ENCODE measurements around the gene ZNF496.
"Not testable (repeated sequence)": the region's sequence is repeated elsewhere in the genome, so short reads cannot be mapped to it uniquely, and the experiment has no call there.

ZNF496 gene

GRCh38 chr1:247274605-247275256 is 56.9 kb downstream of the ZNF496 start:
- no peaks in the 10 kb centered on the region for H3K36me3 Mint-ChIP-seq (ENCODE audit: low read depth)
- no peaks in the 10 kb centered on the region for H3K27me3 Mint-ChIP-seq (ENCODE audit: low read depth)
- H3K9me3 Mint-ChIP-seq, result peaks cover 18% of the 10 kb centered on the region
- no peak overlapping the region for H3K27ac Mint-ChIP-seq
- H3K4me1 Mint-ChIP-seq (ENCODE audit: low read depth), result no peaks in the 10 kb centered on the region
- no peak overlapping the region for H3K4me3 Mint-ChIP-seq

GRCh38 chr1:247273013-247273412 is 58.7 kb downstream of the ZNF496 start:
- no peak overlapping the region for H3K27ac Mint-ChIP-seq
- no peak overlapping the region for H3K4me3 Mint-ChIP-seq
- H3K9me3 Mint-ChIP-seq, result peaks cover 18% of the 10 kb centered on the region

GRCh38 chr1:247270003-247270402 is 61.7 kb downstream of the ZNF496 start:
- Mint-ChIP-seq H3K9me3 (peaks cover 10% of the 10 kb centered on the region), H3K27me3 (ENCODE audit: low read depth) (no peaks in the 10 kb centered on the region), H3K4me1 (ENCODE audit: low read depth) (no peaks in the 10 kb centered on the region), H3K27ac (no peak overlapping the region), H3K4me3 (no peak overlapping the region), H3K36me3 (ENCODE audit: low read depth) (no peaks in the 10 kb centered on the region)

More at GRCh38 chr1:247273013-247273412, 58.7 kb downstream of the ZNF496 start:
- Mint-ChIP-seq H3K4me1 (ENCODE audit: low read depth) (no peaks in the 10 kb centered on the region), H3K27me3 (ENCODE audit: low read depth) (no peaks in the 10 kb centered on the region), H3K36me3 (ENCODE audit: low read depth) (no peaks in the 10 kb centered on the region)

- no peak overlapping the region for H3K4me3 Mint-ChIP-seq
- H3K4me1 Mint-ChIP-seq (ENCODE audit: low read depth), result no peaks in the 10 kb centered on the region
- H3K36me3 Mint-ChIP-seq (ENCODE audit: low read depth), result no peaks in the 10 kb centered on the region
- no peaks in the 10 kb centered on the region for H3K27me3 Mint-ChIP-seq (ENCODE audit: low read depth)
- peaks cover 16% of the 10 kb centered on the region for H3K9me3 Mint-ChIP-seq
- no peak overlapping the region for H3K27ac Mint-ChIP-seq
Measured at GRCh38 chr1:247269133-247269532, 62.5 kb downstream of the ZNF496 start.

GRCh38 chr1:247268390-247269045 is 63.1 kb downstream of the ZNF496 start:
- H3K27ac Mint-ChIP-seq, result no peak overlapping the region
- H3K27me3 Mint-ChIP-seq (ENCODE audit: low read depth), result no peaks in the 10 kb centered on the region
- H3K9me3 Mint-ChIP-seq, result peaks cover 16% of the 10 kb centered on the region
- no peak overlapping the region for H3K4me3 Mint-ChIP-seq
- no peaks in the 10 kb centered on the region for H3K4me1 Mint-ChIP-seq (ENCODE audit: low read depth)
- no peaks in the 10 kb centered on the region for H3K36me3 Mint-ChIP-seq (ENCODE audit: low read depth)

GRCh38 chr1:247266053-247266452 is 65.6 kb downstream of the ZNF496 start:
- Mint-ChIP-seq H3K27ac (no peak overlapping the region), H3K36me3 (ENCODE audit: low read depth) (no peaks in the 10 kb centered on the region), H3K4me1 (ENCODE audit: low read depth) (no peaks in the 10 kb centered on the region), H3K9me3 (peaks cover 19% of the 10 kb centered on the region), H3K4me3 (no peak overlapping the region), H3K27me3 (ENCODE audit: low read depth) (no peaks in the 10 kb centered on the region)

GRCh38 chr1:247255772-247256171 is 75.9 kb downstream of the ZNF496 start, which contains the start of gene VN1R5:
VN1R5 (plus strand) TSS chr1:247256072.
- not testable (repeated sequence) for H3K4me1 Mint-ChIP-seq (ENCODE audit: low read depth); H3K27me3 Mint-ChIP-seq (ENCODE audit: low read depth); H3K27ac Mint-ChIP-seq; H3K36me3 Mint-ChIP-seq (ENCODE audit: low read depth); H3K4me3 Mint-ChIP-seq
- peaks cover 26% of the 10 kb centered on the region for H3K9me3 Mint-ChIP-seq

- no peaks in the 10 kb centered on the region for H3K36me3 Mint-ChIP-seq (ENCODE audit: low read depth)
- no peak overlapping the region for H3K4me3 Mint-ChIP-seq
- H3K9me3 Mint-ChIP-seq, result peaks cover 48% of the 10 kb centered on the region
- H3K27ac Mint-ChIP-seq, result no peak overlapping the region
- no peaks in the 10 kb centered on the region for H3K27me3 Mint-ChIP-seq (ENCODE audit: low read depth)
- no peaks in the 10 kb centered on the region for H3K4me1 Mint-ChIP-seq (ENCODE audit: low read depth)
Measured at GRCh38 chr1:247247568-247247967, 84.1 kb downstream of the ZNF496 start.

Data from T-helper 1 cell treated with Interleukin-12 subunit alpha and Interleukin-12 subunit beta and Interleukin-4 antibody, amounts not matched to agents 30 μg/mL and 1 μg/mL, for 36 hours (primary cell).